SK-N-MC (cell line): ENCODE measurements around the gene CYP2C18.

Experiments used
- EZH2 ChIP-seq: fragments of 200-600 bp; sonication (generic); IDR thresholded peaks from one replicate; pipeline ENCODE4 v1.6.1; 2017; ENCODE audit warnings: antibody characterized with exemption
- FOXP2 ChIP-seq: optimal IDR thresholded peaks from 2 replicates; pipeline ENCODE3; 2011; ENCODE audit warnings: mild to moderate bottlenecking, moderate library complexity; ENCODE audit not compliant: insufficient read depth; ENCODE audit errors: extremely low read length, control extremely low read depth
- POLR2AphosphoS5 ChIP-seq: IDR thresholded peaks from 2 replicates; pipeline ENCODE4 v1.6.1; 2012; ENCODE audit warnings: mild to moderate bottlenecking, low read depth, low read length, borderline replicate concordance

DNA sequence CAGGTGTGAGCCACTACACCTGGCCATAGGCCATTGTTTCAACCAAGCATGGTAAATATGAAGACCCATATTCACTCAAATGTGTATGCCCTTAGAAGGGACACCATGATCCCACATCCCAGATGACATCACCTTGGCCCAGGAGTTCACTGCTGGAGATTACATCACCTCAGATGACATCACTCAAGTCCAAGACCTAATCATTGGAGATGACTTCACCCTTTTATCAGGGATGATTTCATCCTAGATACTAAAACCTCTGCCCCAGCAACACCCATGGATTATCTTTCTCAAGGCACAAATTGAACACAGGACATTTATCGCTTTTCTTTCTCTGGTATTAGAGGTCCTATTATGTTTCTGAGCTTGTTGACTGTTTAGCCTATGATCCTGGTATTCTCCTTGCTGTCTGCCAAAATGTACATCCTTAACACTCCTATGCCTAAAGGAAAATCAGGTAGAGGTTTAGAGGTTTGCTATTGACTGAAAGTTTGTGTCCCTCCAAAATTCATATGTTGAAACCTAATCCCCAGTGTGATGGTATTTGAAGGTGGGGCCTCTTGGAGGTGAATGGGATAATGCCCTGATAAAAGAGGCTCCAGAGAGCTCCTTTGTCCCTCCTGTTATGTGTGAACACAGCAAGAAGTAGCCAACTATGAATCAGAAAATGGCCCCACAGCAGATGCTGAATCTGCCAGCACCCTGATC lies 9.8 kb upstream of the CYP2C18 start:
- TF ChIP-seq POLR2AphosphoS5, result no peak
- no peak for TF ChIP-seq EZH2
- TF ChIP-seq FOXP2, result no peak
